ENCODE results near the gene C1orf53. TPM values are rescaled to one million over a fixed set of nuclear protein-coding genes. Genes with fewer than 3 reads are reported as not detected.

C1orf53 gene
- total RNA-seq, 1 experiment from 2014 or later = 1.4 TPM

DNA sequence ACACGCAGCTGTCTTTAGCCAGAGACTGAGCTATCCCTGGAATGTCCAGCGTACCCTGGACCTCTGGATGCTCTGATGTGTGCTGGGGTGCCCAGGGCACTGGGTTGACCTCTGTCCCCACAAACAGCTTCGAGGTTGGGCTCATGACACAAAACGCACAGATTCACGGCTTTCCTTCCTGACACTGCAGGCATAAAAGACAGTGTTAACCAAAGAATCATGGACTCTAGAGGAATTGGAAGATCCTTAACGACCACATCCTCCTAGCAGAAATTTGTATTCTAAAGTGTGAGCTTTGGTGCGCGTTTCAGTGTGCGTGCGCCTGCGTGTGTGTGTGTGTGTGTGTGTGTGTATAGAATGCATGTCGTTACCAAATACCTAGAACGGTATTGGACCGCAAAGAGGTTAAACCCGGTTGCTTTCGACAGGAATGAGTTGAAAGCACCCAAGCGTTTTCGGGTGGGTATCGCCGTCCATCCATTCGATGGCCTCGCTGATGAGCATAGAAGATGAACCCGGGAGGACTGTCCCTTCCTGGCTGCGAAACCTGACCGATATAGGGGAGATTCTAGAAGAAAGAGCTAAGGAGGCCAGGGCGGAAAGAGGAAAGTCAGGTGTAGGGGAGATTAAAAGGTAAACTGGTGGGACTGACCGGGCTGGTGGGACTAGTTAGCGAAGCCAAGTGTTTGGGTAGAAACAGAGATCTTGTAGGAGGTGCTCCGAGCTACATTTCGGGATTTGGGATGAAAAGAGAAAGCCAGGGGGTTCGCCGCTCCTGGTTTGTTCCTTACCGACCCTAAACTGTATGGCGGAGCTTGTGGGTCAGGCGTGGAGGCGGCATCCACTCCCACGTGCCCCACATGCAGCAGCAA, 7.9 kb downstream of the C1orf53 start:
- no peaks in the 10 kb centered on the region for H3K9me3 ChIP-seq (ENCODE audit: low read depth, low read length, poor library complexity, severe bottlenecking)
- TF ChIP-seq, protein P1, sequence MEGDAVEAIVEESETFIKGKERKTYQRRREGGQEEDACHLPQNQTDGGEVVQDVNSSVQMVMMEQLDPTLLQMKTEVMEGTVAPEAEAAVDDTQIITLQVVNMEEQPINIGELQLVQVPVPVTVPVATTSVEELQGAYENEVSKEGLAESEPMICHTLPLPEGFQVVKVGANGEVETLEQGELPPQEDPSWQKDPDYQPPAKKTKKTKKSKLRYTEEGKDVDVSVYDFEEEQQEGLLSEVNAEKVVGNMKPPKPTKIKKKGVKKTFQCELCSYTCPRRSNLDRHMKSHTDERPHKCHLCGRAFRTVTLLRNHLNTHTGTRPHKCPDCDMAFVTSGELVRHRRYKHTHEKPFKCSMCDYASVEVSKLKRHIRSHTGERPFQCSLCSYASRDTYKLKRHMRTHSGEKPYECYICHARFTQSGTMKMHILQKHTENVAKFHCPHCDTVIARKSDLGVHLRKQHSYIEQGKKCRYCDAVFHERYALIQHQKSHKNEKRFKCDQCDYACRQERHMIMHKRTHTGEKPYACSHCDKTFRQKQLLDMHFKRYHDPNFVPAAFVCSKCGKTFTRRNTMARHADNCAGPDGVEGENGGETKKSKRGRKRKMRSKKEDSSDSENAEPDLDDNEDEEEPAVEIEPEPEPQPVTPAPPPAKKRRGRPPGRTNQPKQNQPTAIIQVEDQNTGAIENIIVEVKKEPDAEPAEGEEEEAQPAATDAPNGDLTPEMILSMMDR (conservative IDR thresholded peaks at IDR 0.05; ENCODE audit: low read depth, low read length) = no peak
- peak; percentile 76 for TF ChIP-seq EZH2 (IDR thresholded peaks at IDR 0.05; ENCODE audit: borderline replicate concordance, low read depth, low read length, poor library complexity, severe bottlenecking)
- H3K36me3 ChIP-seq (ENCODE audit: insufficient read depth, low read length, poor library complexity, severe bottlenecking) = no peaks in the 10 kb centered on the region
- H3K27ac ChIP-seq (ENCODE audit: low read depth, low read length, poor library complexity, severe bottlenecking) = no peak overlapping the region
- H3K4me3 ChIP-seq (ENCODE audit: low read depth, low read length, poor library complexity, severe bottlenecking) = no peak overlapping the region
- POLR2A ChIA-PET (ENCODE audit: low non-redundant PET) = interaction anchor here (0.5 kb wide), 1 partner anchor 159 kb away, joined by 6 read pairs; no protein-coding TSS in a partner anchor
- intact Hi-C loops (cut with micrococcal nuclease; ENCODE audit: unreplicated experiment) = loop anchor here (10.0 kb wide), 1 partner anchor 444 kb away; no protein-coding TSS in a partner anchor
- no peak for DNase-seq (ENCODE audit: low spot score)
- H3K27me3 ChIP-seq (replicated peaks; ENCODE audit: insufficient read depth, low read depth, low read length, poor library complexity) = peaks cover 99% of the 10 kb centered on the region
- peaks cover 14% of the 10 kb centered on the region for H3K4me1 ChIP-seq (ENCODE audit: insufficient read depth, low read length, poor library complexity, severe bottlenecking)
- CTCF ChIA-PET = interaction anchor here (0.7 kb wide), 1 partner anchor 59 kb away, joined by 3 read pairs; no protein-coding TSS in a partner anchor
- no TSS peak for BruUV-seq (replicated peaks)

DNA sequence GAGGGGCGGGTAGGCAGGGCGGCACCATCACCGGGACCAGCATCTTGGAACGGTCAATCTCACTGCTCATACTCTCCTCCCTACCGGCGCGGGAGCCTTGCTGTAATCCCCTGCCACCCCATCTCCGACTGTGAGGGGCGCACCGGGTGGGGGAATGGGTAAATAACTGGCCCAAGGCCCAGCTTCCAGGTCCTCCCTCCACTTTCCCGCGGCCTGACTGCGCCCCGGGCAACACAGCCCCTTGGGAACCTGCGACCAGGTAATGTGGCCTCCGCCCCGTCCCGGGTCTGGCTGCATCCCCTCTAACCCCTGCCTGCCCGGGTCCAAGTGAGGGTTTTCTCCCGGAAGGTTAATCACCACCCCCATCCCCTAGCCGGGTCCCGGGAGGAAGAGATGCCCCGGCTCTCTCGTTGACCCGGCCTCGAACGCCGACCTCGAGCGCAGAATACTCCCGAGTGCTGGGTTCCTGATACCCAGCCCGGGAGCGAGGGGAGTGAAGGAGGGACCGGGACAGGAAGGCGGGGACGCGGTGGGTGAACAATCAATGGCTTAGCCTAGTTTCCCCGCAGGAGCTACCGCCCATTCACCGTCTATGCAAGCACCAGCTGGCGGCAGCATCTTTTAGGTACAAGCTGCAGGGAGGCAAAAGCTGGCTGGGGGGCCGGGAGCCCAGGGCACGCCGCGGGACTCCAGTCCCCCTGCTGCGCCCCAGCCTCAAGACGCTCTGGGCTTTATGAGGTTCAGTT, 8.9 kb downstream of the C1orf53 start:
- Histone ChIP-seq H3K27ac (ENCODE audit: low read depth, low read length, poor library complexity, severe bottlenecking) (no peak overlapping the region), H3K36me3 (ENCODE audit: insufficient read depth, low read length, poor library complexity, severe bottlenecking) (no peaks in the 10 kb centered on the region), H3K9me3 (ENCODE audit: low read depth, low read length, poor library complexity, severe bottlenecking) (no peaks in the 10 kb centered on the region), H3K27me3 (replicated peaks; ENCODE audit: insufficient read depth, low read depth, low read length, poor library complexity) (peaks cover 100% of the 10 kb centered on the region), H3K4me3 (ENCODE audit: low read depth, low read length, poor library complexity, severe bottlenecking) (peak overlapping the region; percentile 19), H3K4me1 (ENCODE audit: insufficient read depth, low read length, poor library complexity, severe bottlenecking) (peaks cover 19% of the 10 kb centered on the region)
- TF ChIP-seq EZH2 (IDR thresholded peaks at IDR 0.05; ENCODE audit: borderline replicate concordance, low read depth, low read length, poor library complexity, severe bottlenecking) = peak; percentile 40
- TF ChIP-seq, protein P1 (conservative IDR thresholded peaks at IDR 0.05; ENCODE audit: low read depth, low read length) = no peak
- POLR2A ChIA-PET (ENCODE audit: low non-redundant PET) = no interaction called here
- CTCF ChIA-PET = no interaction called here
- peak; percentile 14 for DNase-seq (ENCODE audit: low spot score)
- intact Hi-C loops (cut with micrococcal nuclease; ENCODE audit: unreplicated experiment) = loop anchor here (10.0 kb wide), 1 partner anchor 444 kb away; no protein-coding TSS in a partner anchor
- BruUV-seq (replicated peaks) = no TSS peak

DNA sequence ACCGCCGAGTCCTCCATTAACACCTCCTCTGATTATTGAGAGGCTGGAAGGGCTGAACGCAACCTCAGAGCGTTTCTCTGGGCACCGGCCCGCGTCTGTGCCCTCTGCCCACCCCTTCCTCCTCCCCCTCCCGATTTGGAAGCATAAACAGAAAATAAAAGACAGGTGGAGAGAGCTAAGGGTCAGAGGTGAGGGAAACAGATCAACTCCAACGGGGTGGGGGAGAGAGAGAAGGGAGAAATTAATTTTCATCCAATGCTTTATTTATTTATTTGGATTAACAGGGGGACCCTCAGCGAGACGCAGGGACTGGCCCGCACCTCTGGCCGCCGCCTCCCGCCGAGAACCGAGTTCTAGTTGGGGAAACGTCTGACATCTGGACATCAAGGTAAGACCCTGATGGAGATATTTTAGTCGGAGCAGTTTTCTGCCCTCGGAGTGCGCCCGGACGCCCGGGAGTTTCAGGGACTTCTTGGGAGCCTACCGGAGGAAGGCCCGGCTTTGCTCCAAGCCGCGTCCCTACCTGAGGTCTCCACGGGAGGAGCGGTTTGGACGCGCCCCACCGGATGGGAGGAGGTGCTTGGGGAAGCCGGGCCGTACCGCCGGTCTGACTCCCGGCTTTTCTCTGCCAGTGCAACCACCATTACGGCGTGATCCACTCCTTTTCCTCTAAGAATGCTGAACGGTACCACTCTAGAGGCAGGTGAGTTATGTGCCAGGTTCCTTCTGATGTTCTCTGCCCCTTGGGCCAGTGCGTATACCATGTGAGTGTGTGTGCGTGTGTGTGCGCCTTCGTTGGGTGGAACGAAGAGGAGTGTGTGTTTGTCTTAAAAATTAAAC, 9.6 kb downstream of the C1orf53 start:
- TF ChIP-seq EZH2 (IDR thresholded peaks at IDR 0.05; ENCODE audit: borderline replicate concordance, low read depth, low read length, poor library complexity, severe bottlenecking) = peak; percentile 62
- TF ChIP-seq, protein P1 (conservative IDR thresholded peaks at IDR 0.05; ENCODE audit: low read depth, low read length) = no peak
- Histone ChIP-seq H3K4me3 (ENCODE audit: low read depth, low read length, poor library complexity, severe bottlenecking) (peak overlapping the region; percentile 19), H3K27me3 (replicated peaks; ENCODE audit: insufficient read depth, low read depth, low read length, poor library complexity) (peaks cover 100% of the 10 kb centered on the region), H3K27ac (ENCODE audit: low read depth, low read length, poor library complexity, severe bottlenecking) (no peak overlapping the region), H3K36me3 (ENCODE audit: insufficient read depth, low read length, poor library complexity, severe bottlenecking) (no peaks in the 10 kb centered on the region), H3K4me1 (ENCODE audit: insufficient read depth, low read length, poor library complexity, severe bottlenecking) (peaks cover 22% of the 10 kb centered on the region), H3K9me3 (ENCODE audit: low read depth, low read length, poor library complexity, severe bottlenecking) (no peaks in the 10 kb centered on the region)
- no peak for DNase-seq (ENCODE audit: low spot score)
- POLR2A ChIA-PET (ENCODE audit: low non-redundant PET) = no interaction called here
- no TSS peak for BruUV-seq (replicated peaks)
- intact Hi-C loops (cut with micrococcal nuclease; ENCODE audit: unreplicated experiment) = loop anchor here (10.0 kb wide), 1 partner anchor 443 kb away; no protein-coding TSS in a partner anchor
- CTCF ChIA-PET = interaction anchor here (0.6 kb wide), 1 partner anchor 15 kb away, joined by 3 read pairs; no protein-coding TSS in a partner anchor
